ENCODE data around the gene RNASE8.

- TF ChIP-seq CTCF (IDR thresholded peaks at IDR 0.05), result no peak
- no peak for TF ChIP-seq ZNF416 (CRISPR knock-in tag; IDR thresholded peaks at IDR 0.05)
- TF ChIP-seq E2F4 (CRISPR knock-in tag; IDR thresholded peaks at IDR 0.05; ENCODE audit: borderline replicate concordance, low read depth), result no peak
- TF ChIP-seq JUN (CRISPR knock-in tag; IDR thresholded peaks at IDR 0.05), result no peak
- TF ChIP-seq ATF3 (CRISPR knock-in tag; conservative IDR thresholded peaks at IDR 0.05), result no peak
- no peak for TF ChIP-seq MAX (CRISPR knock-in tag; IDR thresholded peaks at IDR 0.05)
- TF ChIP-seq RORB (CRISPR knock-in tag; IDR thresholded peaks at IDR 0.05), result no peak
- TF ChIP-seq FOXJ3 (CRISPR knock-in tag; IDR thresholded peaks at IDR 0.05; ENCODE audit: borderline replicate concordance), result no peak
- no peak for TF ChIP-seq FOXK1 (CRISPR knock-in tag; IDR thresholded peaks at IDR 0.05)
- TF ChIP-seq TEAD4 (CRISPR knock-in tag; IDR thresholded peaks at IDR 0.05), result no peak
- no peak for TF ChIP-seq ELF4 (CRISPR knock-in tag; IDR thresholded peaks at IDR 0.05; ENCODE audit: low read depth)
- no peak for TF ChIP-seq EMX1 (CRISPR knock-in tag; IDR thresholded peaks at IDR 0.05)
- TF ChIP-seq FOXP4 (CRISPR knock-in tag; IDR thresholded peaks at IDR 0.05), result no peak
Measured at GRCh38 chr14:21055432-21056117, 2.0 kb upstream of the RNASE8 start.

Measured in WTC11 (cell line).